Measurements from ENCODE around the gene KIF16B. TPM values are rescaled to one million over a fixed set of nuclear protein-coding genes. Genes with fewer than 3 reads are reported as not detected.

KIF16B gene
- total RNA-seq, 4 donors from 2014 or later, result 16.6 to 29.6 (median 20.2) TPM

DNA sequence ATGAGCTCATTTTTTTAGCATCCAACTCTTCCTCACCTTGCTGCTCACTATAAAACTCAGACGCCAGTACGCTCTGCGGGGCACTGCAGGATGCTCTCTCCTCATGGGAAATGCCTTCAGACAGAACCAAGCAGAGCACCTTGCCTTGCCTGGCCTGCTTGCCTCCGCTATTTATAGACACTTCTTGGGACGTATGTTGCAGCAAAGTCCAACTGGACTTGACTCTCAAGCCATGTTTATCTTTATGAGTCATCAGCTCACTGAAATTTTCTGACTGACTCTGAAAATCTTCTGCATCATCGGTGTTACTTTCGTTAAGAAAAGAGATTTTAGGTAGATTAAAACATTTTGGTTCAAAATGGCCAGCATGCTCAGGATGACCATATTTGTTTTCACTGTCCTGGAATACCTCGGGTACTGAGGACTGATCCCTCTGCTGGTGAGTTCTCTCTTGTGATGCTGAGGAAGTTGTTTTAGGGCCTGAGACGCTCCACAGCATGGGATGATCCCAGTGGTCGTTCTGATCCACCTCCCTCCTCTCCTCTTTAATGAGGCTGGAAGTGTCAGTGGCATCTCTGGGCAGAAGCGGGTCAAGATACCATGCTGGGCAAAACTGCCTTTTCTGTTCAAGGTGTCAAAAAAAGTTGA lies 204.5 kb downstream of the KIF16B start:
- H3K36me3 ChIP-seq, result peaks cover 0 to 91% (median 0%) of the 10 kb centered on the region in 3 donors
- intact Hi-C loops (cut with DNase I), result no loop called here

DNA sequence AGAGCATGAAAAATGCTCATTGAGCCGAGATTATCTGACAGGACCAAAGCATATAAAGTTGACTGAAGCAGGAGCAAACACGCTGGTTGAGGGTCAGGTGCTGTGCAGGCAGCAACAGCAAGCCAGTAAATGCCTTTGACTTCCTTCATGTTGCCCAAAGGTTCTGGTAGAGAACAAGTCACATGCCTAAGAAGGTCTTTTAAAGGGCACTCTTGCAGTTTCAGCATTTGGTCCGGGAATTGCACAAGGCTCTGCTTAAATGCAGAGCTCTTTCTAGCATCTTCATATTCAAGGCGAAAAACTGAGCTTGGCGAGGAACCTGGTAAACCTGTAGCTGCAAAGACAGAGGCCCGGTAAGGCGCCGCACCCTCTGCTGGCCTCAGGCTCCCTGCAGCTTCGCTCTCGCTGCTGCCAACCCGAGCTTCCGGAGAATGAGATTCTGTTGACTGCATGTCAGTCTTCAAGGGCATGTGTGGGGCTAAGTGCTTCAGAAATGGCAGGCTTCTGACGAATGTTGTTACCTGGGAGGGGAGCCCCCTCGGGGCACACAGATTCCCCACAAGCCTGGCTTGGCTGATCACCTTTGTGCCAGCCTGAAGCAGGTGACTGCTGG lies 205.2 kb downstream of the KIF16B start:
- intact Hi-C loops (cut with DNase I), result no loop called here
- no peak for DNase-seq
- Histone ChIP-seq H3K27me3 (no peaks in the 10 kb centered on the region), H3K4me1 (no peaks in the 10 kb centered on the region), H3K36me3 (peaks cover 0 to 92% (median 0%) of the 10 kb centered on the region in 3 donors), H3K4me3 (no peak overlapping the region), H3K9me3 (no peaks in the 10 kb centered on the region), H3K27ac (no peak overlapping the region)
- 90 to 95% methylated on average over 11 to 14 of the region's 14 CpGs for WGBS, 2 donors
- no peak for TF ChIP-seq POLR2A (IDR thresholded peaks at IDR 0.05)
- TF ChIP-seq, protein P1, sequence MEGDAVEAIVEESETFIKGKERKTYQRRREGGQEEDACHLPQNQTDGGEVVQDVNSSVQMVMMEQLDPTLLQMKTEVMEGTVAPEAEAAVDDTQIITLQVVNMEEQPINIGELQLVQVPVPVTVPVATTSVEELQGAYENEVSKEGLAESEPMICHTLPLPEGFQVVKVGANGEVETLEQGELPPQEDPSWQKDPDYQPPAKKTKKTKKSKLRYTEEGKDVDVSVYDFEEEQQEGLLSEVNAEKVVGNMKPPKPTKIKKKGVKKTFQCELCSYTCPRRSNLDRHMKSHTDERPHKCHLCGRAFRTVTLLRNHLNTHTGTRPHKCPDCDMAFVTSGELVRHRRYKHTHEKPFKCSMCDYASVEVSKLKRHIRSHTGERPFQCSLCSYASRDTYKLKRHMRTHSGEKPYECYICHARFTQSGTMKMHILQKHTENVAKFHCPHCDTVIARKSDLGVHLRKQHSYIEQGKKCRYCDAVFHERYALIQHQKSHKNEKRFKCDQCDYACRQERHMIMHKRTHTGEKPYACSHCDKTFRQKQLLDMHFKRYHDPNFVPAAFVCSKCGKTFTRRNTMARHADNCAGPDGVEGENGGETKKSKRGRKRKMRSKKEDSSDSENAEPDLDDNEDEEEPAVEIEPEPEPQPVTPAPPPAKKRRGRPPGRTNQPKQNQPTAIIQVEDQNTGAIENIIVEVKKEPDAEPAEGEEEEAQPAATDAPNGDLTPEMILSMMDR (IDR thresholded peaks at IDR 0.05), result no peak

More for the DNA sequence above, 204.5 kb downstream of the KIF16B start:
- WGBS, 2 donors, result 75 to 83% methylated on average over 11 of the region's 11 CpGs
- no peaks in the 10 kb centered on the region for H3K9me3 ChIP-seq
- TF ChIP-seq, protein P1 (IDR thresholded peaks at IDR 0.05), result no peak
- no peak for TF ChIP-seq POLR2A (IDR thresholded peaks at IDR 0.05)
- no peak for DNase-seq
- H3K27me3 ChIP-seq, result no peaks in the 10 kb centered on the region
- H3K27ac ChIP-seq, result no peak overlapping the region
- no peak overlapping the region for H3K4me3 ChIP-seq
- H3K4me1 ChIP-seq, result no peaks in the 10 kb centered on the region

DNA sequence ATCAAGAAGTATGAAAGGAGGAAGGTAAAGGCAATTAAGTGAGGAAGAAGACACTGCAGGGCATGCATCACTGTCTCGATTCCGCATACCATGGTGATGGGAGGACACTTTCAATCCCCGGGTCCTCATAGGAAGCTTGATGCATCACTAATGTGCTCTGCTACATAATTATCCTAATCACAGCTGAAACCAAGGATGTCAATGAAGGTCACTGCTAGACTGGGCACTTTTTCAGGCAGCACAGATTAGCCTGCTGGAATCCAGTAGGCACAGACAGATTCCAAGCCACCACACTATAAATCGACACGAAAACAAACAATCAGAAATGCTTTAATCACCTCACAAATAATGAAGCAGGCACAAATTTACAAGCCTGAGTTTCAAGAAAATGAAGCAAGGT lies 206.7 kb downstream of the KIF16B start:
- Histone ChIP-seq H3K4me3 (no peak overlapping the region), H3K27me3 (no peaks in the 10 kb centered on the region), H3K36me3 (peaks cover 0 to 77% (median 0%) of the 10 kb centered on the region in 3 donors), H3K9me3 (no peaks in the 10 kb centered on the region), H3K4me1 (no peaks in the 10 kb centered on the region), H3K27ac (no peak overlapping the region)
- no peak for TF ChIP-seq POLR2A (IDR thresholded peaks at IDR 0.05)
- TF ChIP-seq, protein P1 (IDR thresholded peaks at IDR 0.05), result no peak
- no peak for DNase-seq
- WGBS, 2 donors, result 94 to 96% methylated on average over 5 of the region's 5 CpGs
- intact Hi-C loops (cut with DNase I), result no loop called here

DNA sequence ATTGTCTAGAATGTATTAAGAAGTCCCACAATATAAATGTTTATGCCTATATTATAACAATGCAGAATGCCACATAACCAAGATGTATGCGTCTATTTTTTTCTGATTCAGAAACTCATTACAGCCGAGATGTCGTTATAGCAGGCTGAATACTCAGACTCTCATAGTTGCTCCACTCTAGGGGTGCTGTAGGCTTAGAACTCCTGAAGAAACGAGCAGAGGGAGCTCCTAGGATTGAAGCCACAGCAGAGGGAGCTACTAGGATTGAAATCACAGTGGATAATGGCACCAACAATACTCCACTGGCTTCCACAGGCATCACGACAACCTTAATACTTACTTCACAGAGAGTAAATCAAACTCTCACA lies 208.9 kb downstream of the KIF16B start:
- intact Hi-C loops (cut with DNase I), result no loop called here
- Histone ChIP-seq H3K36me3 (peaks cover 0 to 59% (median 0%) of the 10 kb centered on the region in 3 donors), H3K27me3 (no peaks in the 10 kb centered on the region), H3K4me1 (no peaks in the 10 kb centered on the region), H3K9me3 (no peaks in the 10 kb centered on the region), H3K4me3 (no peak overlapping the region), H3K27ac (no peak overlapping the region)
- 80 to 83% methylated on average over 5 of the region's 5 CpGs for WGBS, 2 donors
- TF ChIP-seq POLR2A (IDR thresholded peaks at IDR 0.05), result no peak
- TF ChIP-seq, protein P1 (IDR thresholded peaks at IDR 0.05), result no peak
- DNase-seq, result no peak

DNA sequence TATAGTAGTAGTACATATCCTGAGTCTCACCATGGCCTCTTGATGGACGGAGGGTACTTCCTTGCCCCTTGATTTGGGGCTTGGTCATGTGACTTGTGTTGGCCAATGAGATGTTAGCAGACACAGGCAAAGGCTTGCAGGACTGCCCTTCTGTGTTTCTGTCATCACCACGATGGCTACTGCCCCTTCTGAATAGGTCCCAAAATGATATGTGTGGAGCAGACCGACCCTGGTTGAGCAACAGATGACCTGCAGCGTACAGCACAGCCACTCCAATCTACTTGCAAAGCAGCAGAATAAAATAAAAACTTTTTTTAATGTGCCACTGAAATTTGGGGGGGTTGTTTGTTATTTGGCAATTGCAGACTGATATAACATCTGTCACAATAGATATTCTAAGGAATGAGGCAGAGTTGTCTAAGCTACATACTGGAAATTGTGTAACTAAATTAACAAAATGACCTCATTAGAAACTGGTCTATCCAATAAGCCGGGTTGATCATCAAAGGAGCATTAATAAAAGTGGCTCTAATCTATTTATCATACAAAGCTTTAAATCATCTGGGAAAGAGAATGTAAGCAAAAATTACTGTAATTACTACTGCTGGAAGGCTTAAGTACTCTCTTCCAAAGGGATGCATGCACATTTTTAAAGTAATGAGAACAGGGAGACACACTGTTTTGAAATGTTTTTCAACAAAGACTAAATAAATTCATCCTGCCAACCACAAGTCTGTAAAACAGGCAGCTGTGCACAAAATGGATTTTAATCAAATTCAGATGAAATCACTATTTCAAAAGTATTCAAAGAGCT lies 209.5 kb downstream of the KIF16B start:
- Histone ChIP-seq H3K27ac (no peak overlapping the region), H3K27me3 (no peaks in the 10 kb centered on the region), H3K9me3 (no peaks in the 10 kb centered on the region), H3K4me3 (no peak overlapping the region), H3K36me3 (peaks cover 0 to 53% (median 0%) of the 10 kb centered on the region in 3 donors), H3K4me1 (no peaks in the 10 kb centered on the region)
- intact Hi-C loops (cut with DNase I), result no loop called here
- no peak for TF ChIP-seq POLR2A (IDR thresholded peaks at IDR 0.05)
- TF ChIP-seq, protein P1 (IDR thresholded peaks at IDR 0.05), result no peak
- DNase-seq, result no peak
- WGBS, 2 donors, result 52 to 71% methylated on average over 5 of the region's 5 CpGs
